NCI-H1694 treated with DMSO at 0.1 percent for 48 hours (cell line): ENCODE measurements around the gene STARD9.
"Not testable (repeated sequence)": the region's sequence is repeated elsewhere in the genome, so short reads cannot be mapped to it uniquely, and the experiment has no call there.

Experiments used
- DNase-seq: peaks from one replicate; lab custom pipeline; 2025; lab: John Stamatoyannopoulos, UW

Gene STARD9

DNA sequence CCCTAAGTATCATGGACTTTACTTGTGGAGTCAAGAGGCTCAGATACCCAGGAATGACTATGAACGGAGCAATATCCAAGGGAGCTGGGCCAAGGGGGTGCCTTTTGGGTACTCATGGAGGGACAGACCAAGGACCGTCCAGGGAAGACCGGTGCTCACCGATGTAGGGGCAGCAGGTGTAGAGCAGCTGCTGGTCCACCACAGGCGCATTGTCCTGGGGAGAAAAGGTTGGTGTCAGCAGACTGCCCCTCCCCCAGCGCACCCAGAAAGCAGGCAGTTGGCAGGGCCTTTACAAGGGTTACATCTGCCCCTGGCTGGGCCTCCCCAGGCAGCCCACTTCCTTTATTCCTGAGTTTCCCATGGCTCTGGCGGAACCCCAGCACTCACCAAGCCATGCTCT, 154.0 kb downstream of the STARD9 start:
- DNase-seq, result no peak

DNA sequence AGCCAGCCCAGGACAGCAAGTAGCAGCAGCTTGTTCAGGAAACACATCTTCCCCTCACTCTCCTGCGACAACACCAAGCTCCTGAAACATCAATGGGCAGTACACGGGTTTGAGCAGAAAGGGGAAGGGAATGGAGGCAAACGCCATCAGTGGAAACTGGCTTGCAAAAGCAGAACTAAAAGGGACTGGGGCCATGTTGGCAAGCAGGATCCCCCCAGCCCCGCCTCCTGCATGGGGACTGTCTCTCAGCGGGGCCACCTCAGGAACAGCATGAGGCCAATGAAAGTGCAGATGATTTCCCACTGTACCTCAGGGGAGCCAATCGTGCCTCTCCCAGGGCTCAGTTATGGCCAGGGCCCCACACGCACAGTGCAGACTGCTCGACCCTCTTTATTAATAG, 154.7 kb downstream of the STARD9 start:
- no peak for DNase-seq

DNA sequence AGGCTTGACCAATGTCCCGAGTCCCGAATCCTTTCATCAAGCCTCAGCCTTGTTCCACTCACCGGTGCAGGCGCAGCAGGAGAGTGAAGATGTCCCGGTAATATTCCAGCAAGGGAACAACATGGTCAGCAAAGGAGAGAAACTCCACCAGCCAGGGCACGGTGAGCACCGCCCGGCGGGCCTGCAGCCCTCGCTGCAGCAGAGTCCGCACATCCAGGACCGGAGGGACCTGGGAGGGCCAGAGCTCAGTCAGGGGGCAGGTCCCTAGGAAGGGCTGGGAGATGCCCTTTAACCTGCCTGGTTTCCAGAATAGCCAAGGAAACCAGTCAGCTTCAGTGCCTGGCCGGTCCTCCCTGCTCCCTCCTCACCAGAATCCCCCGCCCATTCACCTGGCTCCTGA, 155.1 kb downstream of the STARD9 start:
- DNase-seq, result no peak

DNA sequence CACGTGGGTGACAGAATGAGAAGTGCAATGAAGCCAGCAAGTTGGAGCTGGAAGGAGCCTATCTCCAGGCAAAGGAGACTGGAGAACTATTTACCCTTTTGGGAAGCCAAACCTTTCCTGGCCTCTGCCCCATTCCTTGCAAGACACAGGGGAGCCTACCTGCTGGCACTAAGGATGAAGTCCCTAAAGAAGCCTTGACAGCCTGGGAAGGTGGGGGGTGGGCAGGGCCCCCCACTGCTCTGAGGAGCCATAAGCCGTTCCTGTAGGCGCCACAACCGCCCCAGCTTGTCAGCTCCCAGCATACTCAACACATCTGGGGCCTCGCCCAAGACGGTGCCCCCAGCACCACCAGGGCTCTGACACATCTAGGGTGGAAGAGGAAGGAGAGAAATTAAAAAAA, 156.1 kb downstream of the STARD9 start:
- no peak for DNase-seq

DNA sequence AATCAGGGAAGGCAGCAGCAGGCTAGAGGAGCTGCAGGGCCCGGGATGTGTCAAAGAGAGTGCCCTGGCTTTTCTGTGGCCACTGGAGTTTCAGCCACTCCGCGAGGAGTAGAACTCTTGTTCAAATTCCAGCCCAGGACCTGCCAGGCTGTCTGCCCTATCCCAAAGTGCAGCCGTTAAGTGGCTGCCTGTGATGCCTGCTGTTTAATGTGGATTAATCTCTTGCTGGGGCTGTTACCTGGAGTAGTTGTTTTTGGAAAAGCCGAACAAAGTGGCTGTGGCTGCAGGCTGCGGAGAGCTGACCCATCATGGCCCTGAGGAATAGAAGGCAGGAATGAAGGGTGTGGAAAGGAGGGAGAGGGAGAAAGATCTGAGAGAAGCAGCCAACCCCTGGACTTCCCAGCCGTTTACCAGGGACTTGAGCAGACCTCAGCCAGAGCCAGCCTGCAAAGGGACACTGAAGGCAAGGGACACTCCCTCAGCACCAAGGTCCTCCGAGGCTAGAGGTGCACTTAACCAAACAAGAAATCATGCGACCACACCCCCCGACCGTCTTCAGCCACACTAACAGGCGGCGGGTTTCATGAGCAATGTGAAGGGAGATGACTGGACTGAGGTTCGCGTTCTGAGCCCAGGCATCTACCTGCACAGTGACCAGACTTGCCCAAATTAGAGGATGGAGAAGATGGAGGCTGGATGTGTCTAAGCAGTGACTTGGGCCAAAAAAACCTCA, 156.9 kb downstream of the STARD9 start:
- DNase-seq, result no peak

DNA sequence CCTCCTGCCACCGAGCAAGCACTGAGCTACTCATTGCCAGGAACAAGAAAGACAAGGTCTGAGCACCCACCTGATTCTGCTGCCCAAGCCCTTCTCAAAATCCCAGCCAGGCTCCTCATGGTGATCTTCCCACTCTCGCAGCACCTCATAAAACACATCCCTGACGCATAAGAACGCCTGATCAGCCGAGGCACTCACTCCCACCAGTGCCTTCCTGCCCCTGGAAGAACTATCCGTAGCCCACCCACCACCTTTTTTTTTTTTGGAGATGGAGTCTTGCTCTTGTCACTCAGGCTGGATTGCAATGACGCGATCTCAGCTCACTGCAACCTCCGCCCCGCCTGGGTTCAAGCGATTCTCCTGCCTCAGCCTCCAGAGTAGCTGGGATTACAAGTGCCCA, 157.6 kb downstream of the STARD9 start:
- no peak for DNase-seq

DNA sequence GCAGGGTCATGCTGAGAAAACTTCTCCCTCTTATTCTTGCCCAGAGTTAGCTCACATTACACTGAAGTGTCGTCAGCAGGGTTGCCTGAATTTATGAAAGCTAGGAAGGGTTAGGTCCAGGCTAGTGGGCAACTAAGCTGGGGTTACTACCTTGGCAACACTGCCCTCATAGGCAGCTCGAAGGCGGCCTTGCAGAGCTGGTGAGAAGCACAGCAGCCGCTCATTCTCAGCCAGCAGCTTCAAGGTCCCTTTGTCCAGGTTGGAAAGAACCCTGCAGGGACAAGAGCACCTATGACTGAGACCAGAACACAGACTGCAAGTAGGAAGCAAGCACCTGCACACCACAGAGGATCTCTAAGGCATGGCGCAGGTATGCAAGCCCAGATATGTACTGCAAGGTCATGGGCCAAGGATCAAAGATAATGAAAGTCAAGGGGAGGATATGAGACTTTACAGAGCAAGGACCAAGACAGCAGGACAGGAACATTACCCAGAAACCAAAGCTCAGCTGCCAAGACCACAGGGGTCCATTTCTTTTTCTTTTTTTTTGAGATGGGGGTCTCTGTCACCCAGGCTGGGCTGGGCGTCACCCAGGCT, 158.8 kb downstream of the STARD9 start:
- DNase-seq, result no peak

DNA sequence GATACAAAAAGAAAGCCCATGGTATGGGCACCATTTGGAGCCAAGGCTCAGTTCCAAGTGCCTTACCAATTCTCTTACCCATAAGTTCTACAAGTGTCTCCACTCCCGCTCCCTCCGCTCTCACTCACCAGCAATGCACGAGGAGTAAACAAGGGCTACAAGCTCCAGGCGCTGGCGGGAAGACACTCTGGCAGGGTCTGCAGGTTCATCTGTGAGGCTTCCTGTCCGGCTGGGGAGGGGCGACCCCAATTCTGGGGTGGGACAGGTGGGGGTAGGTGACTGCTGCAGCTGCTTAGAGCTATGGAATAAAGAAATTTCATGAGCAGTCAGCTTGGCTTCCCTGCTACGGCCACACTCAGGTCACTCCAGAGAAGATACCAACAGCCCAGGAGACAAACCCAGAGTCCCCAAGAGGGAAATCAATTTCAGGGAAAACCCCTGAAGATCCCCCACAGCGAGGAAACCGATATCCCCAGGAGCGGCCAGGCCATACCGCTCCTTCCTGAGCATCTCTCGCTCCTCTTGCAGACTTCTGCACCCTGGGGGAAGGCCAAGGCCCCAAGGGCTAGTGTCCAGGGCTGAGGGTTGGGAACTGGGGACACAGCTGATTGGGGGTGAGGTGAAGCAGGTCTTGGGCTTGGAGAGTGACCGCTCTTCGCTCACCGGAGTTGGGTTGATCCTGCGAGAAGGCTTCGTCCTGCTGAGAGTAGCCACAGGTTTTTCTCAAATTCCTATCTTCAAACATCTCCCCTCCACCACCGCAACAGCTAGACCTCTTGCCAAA, 160.2 kb downstream of the STARD9 start:
- no peak for DNase-seq

DNA sequence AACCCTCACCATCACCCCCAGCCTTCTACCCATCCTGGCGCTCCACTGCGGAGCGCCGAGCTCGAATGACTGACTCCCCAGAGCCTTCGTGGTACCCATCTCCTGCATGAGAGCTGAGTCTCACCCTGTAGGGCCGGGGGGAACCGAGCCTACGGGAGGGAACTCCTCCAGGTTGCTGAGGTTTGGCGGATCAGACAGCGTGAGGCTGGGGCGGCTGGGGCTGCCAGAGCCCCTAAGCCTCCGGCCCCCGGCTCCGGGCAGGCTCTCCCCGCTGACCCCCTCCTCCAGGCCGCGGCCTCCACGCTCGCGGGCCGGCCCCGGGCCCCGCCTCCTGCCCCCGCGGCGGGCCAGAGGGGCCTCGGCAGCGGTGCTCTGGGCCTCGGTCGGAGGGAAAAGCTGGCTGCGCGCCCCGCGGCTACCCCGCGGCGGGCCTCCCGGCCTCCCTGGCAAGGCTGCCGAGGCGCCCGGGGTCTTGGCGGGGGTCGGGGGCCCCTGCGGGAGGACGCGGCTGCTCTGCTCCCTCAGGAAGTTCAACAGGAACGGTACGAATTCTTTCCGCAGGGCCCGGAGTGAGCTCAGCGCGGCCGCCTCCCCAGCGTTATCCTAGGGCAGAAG, 160.9 kb downstream of the STARD9 start:
- no peak for DNase-seq

DNA sequence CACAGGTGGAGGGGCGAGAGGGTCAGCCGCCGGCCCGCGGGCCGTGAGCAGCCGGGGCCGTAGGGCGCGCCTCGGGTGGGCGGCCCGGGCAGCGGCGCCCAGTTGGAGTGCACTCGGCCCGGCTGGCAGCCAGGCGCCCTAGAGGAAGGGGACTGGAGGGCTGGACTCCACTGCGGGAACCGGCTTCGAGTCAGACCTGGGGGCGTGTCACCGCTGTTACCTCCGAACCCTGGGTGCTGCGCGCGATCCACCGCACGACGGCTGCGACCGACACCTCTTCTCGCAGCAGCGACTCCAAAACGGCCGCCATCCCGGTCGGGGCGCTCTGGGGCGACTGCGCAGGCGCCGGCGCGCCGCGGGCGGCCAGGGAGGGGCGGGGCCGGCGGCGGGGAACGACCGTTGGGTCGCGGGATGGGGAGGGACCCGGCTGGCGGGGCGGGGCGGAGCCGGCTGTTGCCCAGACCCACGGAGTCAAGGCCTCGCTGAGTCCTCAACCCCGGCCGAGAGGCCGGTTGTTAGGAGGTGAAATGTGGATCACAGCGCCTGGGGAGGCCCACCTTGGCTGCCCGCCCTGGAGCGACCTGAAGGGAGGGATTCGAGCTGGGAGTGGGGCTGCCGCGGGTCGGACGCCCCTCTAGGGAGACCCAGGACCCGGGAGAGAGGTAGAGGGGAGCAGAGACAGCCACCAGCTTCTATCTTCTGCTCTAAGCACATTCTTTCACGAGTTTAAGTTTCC, 161.6 kb downstream of the STARD9 start, which contains the start of gene CDAN1:
Gene CDAN1, minus strand, starts transcription at position 336 of the 736 bp plus-strand sequence. Its CDS starts 26 bp downstream, at position 310.
- peak; percentile 46 for DNase-seq

DNA sequence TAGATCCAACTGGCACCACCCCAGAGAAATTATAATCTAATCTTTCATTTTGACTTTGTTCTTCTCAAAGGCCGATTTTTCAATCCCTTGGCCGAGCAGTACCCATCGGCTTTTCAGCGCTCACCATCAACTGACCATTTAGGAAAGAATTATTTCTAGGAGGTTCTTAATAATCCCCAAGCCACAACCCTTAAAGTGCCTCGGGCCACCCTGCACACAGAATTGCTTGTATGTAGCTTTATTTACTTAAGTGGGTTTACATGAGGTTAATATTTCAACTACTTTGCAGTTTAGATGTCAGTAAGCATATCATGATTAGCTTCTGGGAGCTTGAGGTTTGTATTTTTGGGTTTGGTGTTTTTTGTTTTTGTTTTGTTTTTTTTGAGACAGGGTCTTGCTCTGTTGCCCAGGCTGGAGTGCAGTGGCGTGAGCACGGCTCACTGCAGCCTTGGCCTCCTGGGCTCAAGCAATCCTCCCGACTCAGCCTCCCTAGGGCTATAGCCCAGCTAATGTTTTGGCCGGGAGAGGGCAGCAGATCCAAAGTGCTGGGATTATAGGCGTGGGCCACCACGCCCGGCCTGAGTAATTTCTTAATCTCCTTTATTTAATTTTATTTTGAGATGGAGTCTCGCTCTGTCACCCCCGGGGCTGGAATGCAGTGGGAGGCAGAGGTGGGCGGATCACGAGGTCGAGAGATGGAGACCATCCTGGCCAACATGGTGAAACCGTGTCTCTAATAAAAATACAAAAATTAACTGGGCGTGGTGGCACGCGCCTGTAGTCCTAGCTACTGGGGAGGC, 162.3 kb downstream of the STARD9 start:
- DNase-seq, result no peak

DNA sequence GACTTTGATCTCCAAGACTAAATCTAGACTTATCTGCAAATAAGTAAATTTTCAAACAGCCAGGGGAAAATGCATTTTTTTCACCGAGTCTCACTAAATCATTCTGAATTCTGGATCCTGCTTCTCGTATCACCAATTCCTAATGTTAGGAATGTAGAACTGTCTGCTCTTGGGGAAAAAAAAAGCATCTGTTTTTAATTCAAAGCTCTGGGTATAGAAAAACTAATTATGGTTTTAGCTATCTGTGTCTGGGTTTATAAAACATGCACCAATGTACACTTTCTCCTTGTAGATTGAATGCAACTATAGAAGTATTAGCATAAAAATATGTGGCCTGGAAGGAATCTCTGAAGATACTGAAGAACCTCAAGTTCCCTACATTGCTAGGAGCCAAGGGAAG, 166.3 kb downstream of the STARD9 start:
- no peak for DNase-seq

DNA sequence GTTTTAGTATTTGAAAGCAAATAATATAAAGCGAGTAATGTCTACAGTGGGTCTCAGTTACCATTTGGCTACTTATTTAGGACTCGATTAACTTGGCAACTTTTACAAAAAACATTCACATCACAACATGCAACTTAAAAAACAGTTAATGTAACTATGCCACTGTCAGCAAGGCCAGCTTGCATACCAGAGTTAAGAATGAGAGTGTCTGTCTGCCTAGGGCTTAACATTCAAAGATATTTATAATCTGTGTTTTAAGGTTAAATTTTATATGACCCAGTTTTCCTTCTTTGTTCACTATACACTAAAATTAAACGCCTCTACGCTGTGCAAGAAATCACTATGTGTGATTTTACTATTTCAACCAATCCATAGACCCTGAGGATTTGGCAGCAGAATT, 166.7 kb downstream of the STARD9 start:
- no peak for DNase-seq

DNA sequence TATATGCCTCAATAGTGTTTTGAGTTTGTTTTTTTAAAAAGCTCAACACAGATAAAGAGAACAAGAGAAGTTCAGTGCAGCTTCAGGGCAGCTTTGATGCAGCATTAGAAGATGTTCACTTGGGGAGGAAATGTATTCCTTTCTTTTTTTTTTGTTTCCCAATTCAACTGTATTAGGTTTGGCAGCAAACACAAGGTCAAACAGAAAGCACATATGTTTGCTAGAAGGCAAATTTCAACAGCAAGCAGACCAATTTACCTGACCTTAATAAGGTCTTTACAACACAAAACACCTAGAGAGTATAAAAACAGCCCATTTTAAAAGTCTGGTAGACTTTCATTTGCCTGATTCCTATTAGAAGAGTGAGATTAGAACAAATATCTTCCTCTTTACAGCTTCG, 168.8 kb downstream of the STARD9 start:
- no peak for DNase-seq

DNA sequence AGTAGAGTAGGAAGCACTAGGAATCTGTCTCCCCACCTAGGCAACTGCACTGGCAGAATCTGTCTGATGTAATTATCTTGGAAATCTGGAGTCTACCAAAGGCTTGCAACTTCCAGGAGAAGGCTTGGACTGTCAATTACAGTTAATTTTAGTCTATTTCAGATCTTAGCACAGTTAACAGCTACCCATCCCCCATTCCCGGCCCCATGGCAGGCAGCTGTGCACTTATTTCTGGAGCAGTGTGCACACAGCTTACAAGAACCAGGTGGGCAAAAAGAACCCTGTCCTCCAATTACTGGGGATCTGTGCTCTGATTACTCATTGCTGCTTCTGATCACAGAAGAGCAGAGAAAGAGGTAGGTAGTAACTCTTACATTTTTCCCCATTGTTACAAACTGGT, 173.9 kb downstream of the STARD9 start:
- no peak for DNase-seq

DNA sequence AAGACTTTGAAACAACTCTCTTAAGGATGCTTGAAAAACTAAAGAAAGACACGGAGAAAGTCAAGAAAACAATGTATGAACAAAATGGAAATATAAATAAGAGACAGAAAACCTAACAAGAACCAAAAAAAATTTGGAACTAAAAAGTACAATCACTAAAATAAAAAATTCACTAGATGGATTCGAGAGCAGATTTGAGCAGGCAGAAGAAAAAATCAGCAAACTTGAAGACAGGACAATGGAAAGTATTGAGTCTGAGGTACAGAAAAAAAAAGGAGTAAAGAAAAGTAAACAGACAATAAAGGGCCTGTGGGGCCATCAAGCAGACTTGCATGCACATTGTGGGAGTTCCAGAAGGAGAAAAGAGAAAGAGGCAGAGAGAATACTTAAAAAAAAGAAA, 174.9 kb downstream of the STARD9 start:
- no peak for DNase-seq

DNA sequence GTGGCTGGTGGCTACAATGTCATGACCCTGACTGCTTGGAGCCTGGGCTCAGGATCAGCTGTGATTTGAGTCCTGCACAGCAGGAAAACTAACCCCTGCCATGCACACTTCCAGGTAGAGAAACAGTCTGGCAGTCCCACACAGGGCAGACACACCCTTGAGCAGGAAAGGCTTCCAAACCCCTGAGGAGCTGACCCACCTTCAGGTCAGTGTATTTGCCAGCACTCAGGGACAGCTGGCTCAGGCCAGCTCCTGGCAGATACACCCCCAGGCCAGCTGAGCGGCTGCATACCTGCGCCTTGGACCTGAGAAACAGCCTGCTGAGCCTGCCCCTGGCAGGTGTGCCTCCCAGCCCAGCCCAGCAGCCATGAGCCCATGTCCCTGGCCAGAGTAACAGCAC, 183.7 kb downstream of the STARD9 start:
- no peak for DNase-seq

DNA sequence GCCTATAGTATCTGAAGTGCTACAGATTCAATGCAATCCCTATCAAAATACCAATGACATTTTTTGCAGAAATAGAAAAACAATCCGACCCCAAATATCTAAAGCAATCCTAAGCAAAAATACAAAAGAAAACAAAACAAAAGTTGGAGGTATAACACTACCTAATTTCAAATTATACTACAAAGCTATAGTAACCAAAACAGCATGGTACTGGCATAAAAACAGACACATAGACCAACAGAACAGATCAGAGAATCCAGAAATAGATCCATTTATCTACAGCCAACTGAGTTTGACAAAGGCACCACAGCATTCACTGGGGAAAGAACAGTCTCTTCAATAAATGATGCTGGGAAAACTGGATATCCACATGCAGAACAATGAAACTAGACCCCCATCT, 185.4 kb downstream of the STARD9 start:
- DNase-seq, result no peak

DNA sequence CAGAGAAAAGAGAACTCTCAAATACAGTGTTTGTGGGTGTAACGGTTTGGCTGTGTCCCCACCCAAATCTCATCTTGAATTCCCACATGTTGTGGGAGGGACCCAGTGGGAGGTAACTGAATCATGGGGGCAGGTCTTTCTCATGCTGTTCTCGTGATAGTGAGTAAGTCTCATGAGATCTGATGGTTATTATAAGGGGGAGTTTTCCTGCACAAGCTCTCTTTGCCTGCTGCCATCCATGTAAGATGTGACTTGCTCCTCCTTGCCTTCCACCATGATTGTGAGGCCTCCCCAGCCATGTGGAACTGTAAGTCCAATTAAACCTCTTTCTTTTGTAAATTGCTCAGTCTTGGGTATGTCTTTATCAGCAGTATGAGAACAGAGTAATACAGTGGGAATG, 186.4 kb downstream of the STARD9 start:
- DNase-seq, result not testable (repeated sequence)

DNA sequence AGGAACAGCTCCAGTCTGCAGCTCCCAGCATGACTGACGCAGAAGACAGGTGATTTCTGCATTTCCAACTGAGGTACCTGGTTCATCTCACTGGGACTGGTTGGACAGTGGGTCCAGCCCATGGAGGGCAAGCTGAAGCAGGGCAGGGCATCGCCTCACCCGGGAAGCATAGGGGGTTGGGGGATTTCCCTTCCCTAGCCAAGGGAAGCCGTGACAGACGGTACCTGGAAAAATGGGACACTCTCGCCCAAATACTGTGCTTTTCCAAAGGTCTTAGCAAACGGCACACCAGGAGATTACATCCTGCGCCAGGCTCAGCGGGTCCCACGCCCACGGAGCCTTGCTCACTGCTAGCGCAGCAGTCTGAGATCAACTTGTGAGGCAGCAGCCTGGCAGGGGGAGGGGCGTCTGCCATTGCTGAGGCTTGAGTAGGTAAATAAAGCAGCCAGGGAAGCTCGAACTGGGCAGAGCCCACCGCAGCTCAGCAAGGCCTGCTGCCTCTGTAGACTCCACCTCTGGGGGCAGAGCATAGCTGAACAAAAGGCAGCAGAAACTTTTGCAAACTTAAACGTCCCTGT, 188.8 kb downstream of the STARD9 start:
- DNase-seq, result not testable (repeated sequence)

DNA sequence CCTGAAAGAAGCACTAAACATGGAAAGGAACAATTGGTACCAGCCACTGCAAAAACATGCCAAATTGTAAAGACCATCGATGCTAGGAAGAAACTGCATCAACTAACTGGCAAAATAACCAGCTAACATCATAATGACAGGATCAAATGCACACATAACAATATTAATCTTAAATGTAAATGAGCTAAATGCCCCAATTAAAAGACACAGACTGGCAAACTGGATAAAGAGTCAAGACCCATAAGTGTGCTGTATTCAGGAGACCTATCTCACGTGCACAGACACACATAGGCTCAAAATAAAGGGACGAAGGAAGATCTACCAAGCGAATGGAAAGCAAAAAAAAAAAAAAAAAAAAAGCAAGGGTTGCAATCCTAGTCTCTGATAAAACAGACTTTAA, 190.7 kb downstream of the STARD9 start:
- DNase-seq, result not testable (repeated sequence)
